Smooth muscle cell (in vitro differentiated cells): ENCODE measurements around the gene RPS17. TPM values are rescaled to one million over a fixed set of nuclear protein-coding genes. Genes with fewer than 3 reads are reported as not detected.

Source experiments
- DNase-seq: peaks from one replicate; lab custom pipeline; 2025; ENCODE audit not compliant: unreplicated experiment; lab: John Stamatoyannopoulos, UW
- H2AFZ ChIP-seq: fragments of 200-600 bp; sonication (generic); 2 replicates; pipeline ENCODE4 v1.6.0; 2016; ENCODE audit warnings: antibody characterized with exemption, low read depth, mild to moderate bottlenecking
- H3F3A ChIP-seq: fragments of 200-600 bp; sonication (generic); 2 replicates; pipeline ENCODE4 v1.6.0; 2017; ENCODE audit warnings: antibody characterized with exemption, low read depth
- H3K27ac ChIP-seq: fragments of 200-600 bp; sonication (generic); 2 replicates; pipeline ENCODE4 v1.5.1; 2016; ENCODE audit warnings: low read depth, mild to moderate bottlenecking
- H3K27me3 ChIP-seq: fragments of 200-600 bp; sonication (generic); 2 replicates; pipeline ENCODE4 v1.6.1; 2016; ENCODE audit warnings: low read depth, mild to moderate bottlenecking
- H3K36me3 ChIP-seq: fragments of 200-600 bp; sonication (generic); 2 replicates; pipeline ENCODE4 v1.5.1; 2016; ENCODE audit warnings: low read depth
- H3K4me1 ChIP-seq: fragments of 200-600 bp; sonication (generic); 2 replicates; pipeline ENCODE4 v1.5.1; 2016; ENCODE audit warnings: low read depth
- H3K4me2 ChIP-seq: fragments of 200-600 bp; sonication (generic); 2 replicates; pipeline ENCODE4 v1.6.0; 2016; ENCODE audit warnings: mild to moderate bottlenecking
- H3K4me3 ChIP-seq: fragments of 200-600 bp; sonication (generic); 2 replicates; pipeline ENCODE4 v1.5.1; 2016; ENCODE audit warnings: mild to moderate bottlenecking
- H3K79me2 ChIP-seq: fragments of 200-600 bp; sonication (generic); 2 replicates; pipeline ENCODE4 v1.6.0; 2016; ENCODE audit warnings: low read depth, mild to moderate bottlenecking
- H3K9ac ChIP-seq: fragments of 200-600 bp; sonication (generic); 2 replicates; pipeline ENCODE4 v1.6.0; 2016; ENCODE audit warnings: low read depth
- H3K9me3 ChIP-seq: fragments of 200-600 bp; sonication (generic); replicated peaks from 2 replicates; pipeline ENCODE4 v1.5.1; 2016; ENCODE audit warnings: low read depth
- H4K20me1 ChIP-seq: fragments of 200-600 bp; sonication (generic); 2 replicates; pipeline ENCODE4 v1.6.0; 2016; ENCODE audit warnings: low read depth
- CTCF ChIP-seq: fragments of 200-600 bp; sonication (generic); IDR thresholded peaks from 2 replicates; pipeline ENCODE4 v1.5.1; 2017; ENCODE audit warnings: borderline replicate concordance, mild to moderate bottlenecking, antibody characterized with exemption; ENCODE audit not compliant: insufficient read depth, poor library complexity, severe bottlenecking
- WGBS: methylation state at CpG from one replicate; pipeline ENCODE4 v1.1.7; 2016; ENCODE audit warnings: low lambda C conversion rate; 5-methylcytosine and 5-hydroxymethylcytosine counted together
- polyA plus RNA-seq: library from polyadenylated mRNA; unstranded; fragments of >200 nt; fragmentation: Nextera tagmentation; extraction: Ambion mirVana; gene quantifications from 2 replicates; pipeline ENCODE4 v1.2.1, GENCODE V29; 2016
- total RNA-seq: library from RNA; depleted of rRNA; stranded (reverse); fragments of >200 nt; gene quantifications from 2 replicates; pipeline ENCODE4 v1.2.3, GENCODE V29; 2014

Gene RPS17
- 3,589 and 4,582 TPM in 2 replicates for total RNA-seq
- polyA plus RNA-seq = 592 and 663 TPM in 2 replicates

- Histone ChIP-seq H3F3A (peaks cover 31% of the 10 kb centered on the region), H3K27me3 (no peaks in the 10 kb centered on the region), H2AFZ (peak within 1 kb of the TSS; percentile 87), H3K4me2 (peak within 1 kb of the TSS; percentile 95), H3K4me3 (peak within 1 kb of the TSS; percentile 97), H3K9ac (peak within 1 kb of the TSS; percentile 94), H3K27ac (peak within 1 kb of the TSS; percentile 88), H3K4me1 (peaks cover 26% of the 10 kb centered on the region), H3K9me3 (no peaks in the 10 kb centered on the region), H3K79me2 (peaks cover 32% of the 10 kb centered on the region), H4K20me1 (peaks cover 49% of the 10 kb centered on the region), H3K36me3 (peaks cover 12% of the 10 kb centered on the region)
- 1% methylated on average over 72 of the region's 81 CpGs for WGBS
- DNase-seq = no peak
- TF ChIP-seq CTCF = peak; percentile 99
These were observed at the start of gene RPS17 for GRCh38 chr15:82540055-82540983. Gene RPS17 (minus strand): TSS chr15:82540457. CDS start chr15:82540428, 29 bp downstream.

- no peak overlapping the region for H2AFZ ChIP-seq
- no peaks in the 10 kb centered on the region for H3K27me3 ChIP-seq
- no peak overlapping the region for H3K27ac ChIP-seq
- WGBS = 63% methylated on average over 4 of the region's 4 CpGs
- no peak overlapping the region for H3K9ac ChIP-seq
- no peaks in the 10 kb centered on the region for H4K20me1 ChIP-seq
- no peaks in the 10 kb centered on the region for H3K9me3 ChIP-seq
- H3K79me2 ChIP-seq = no peaks in the 10 kb centered on the region
- H3F3A ChIP-seq = no peaks in the 10 kb centered on the region
- H3K4me3 ChIP-seq = no peak overlapping the region
- H3K4me1 ChIP-seq = peaks cover 17% of the 10 kb centered on the region
- H3K36me3 ChIP-seq = no peaks in the 10 kb centered on the region
- DNase-seq = no peak
- no peak for TF ChIP-seq CTCF
- H3K4me2 ChIP-seq = no peak overlapping the region
These were observed 47.5 kb upstream of the RPS17 start for GRCh38 chr15:82587805-82588204.

GRCh38 chr15:82585072-82585471 is 44.8 kb upstream of the RPS17 start:
- Histone ChIP-seq H3K4me3 (no peak overlapping the region), H3K4me2 (peak overlapping the region; percentile 71), H2AFZ (no peak overlapping the region), H3K36me3 (no peaks in the 10 kb centered on the region), H3K9ac (no peak overlapping the region), H3K27ac (peak overlapping the region; percentile 55), H3K9me3 (no peaks in the 10 kb centered on the region), H3F3A (no peaks in the 10 kb centered on the region), H3K4me1 (peaks cover 17% of the 10 kb centered on the region), H3K27me3 (no peaks in the 10 kb centered on the region), H4K20me1 (no peaks in the 10 kb centered on the region), H3K79me2 (no peaks in the 10 kb centered on the region)
- no peak for DNase-seq
- WGBS = 17% methylated on average over 3 of the region's 3 CpGs
- peak; percentile 40 for TF ChIP-seq CTCF
